ENCODE measurements around the gene UNC5A. TPM values are rescaled to one million over a fixed set of nuclear protein-coding genes. Genes with fewer than 3 reads are reported as not detected.

The UNC5A gene
- total RNA-seq, 1 experiment from 2014 or later, result 10.1 TPM

DNA sequence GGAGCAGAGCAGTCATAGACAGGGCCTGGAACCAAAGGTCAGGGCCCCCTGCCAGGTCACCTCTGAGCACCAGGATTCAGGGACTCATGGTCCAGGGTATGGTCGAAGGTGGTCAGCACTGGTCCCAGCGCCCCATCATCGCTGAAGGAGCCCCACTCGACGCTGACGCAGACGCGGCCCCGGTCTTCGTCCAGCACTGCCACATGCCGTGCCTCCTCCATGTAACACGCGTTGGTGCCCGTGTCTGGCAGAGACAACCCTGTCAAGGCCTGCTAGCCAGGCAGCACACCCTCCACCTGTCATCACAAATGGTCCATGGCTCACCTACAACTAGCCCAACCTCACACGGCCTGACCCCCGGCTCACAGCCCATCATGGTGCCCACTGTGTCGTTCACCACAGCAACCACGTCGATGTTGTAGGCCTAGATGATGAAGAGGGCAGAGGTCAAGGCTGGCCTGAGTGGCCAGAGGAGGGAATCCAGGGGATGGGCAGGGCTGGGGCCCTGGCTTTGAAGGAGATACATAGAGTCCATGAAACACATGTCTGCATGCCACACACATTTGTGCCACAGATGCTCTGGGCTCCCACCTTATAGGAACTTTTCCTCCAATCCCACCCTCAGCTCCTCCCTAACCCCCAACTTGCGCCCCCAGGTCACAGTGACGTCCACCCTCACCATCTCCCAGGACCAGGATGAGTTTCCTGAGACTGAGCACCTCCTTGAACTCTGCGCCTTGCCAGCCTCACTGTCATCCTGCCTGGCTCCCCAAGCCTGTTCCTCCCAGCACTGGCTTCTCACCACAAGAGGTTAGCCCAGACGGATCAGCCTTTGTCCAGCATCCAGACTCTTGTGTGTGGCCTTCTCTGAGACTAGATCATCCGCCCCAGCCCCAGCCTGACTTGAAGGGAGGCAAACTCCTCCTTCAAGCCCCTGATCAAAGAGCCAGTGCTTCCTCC lies 79.2 kb downstream of the UNC5A start:
- intact Hi-C loops (cut with micrococcal nuclease), result no loop called here
- ChIA-PET RAD21 (ENCODE audit: low non-redundant PET in 1 of 2, low total read pairs in 2 of 2, uncharacterized antibody in 2 of 2, unreplicated experiment in 2 of 2) (no interaction called here), POLR2A (no interaction called here), CTCF (no interaction called here)
- H3K36me3 ChIP-seq (ENCODE audit: control insufficient read depth in 1 of 2, insufficient read depth in 2 of 2, low read length in 2 of 2), result no peaks in the 10 kb centered on the region
- ATAC-seq (no peak), DNase-seq (ENCODE audit: low read depth, low spot score) (no peak)
- no peak overlapping the region for H2AFZ ChIP-seq (ENCODE audit: low read depth, low read length, poor library complexity, severe bottlenecking)
- no peak overlapping the region for H3K4me3 ChIP-seq (replicated peaks in 1 of 2; ENCODE audit: low read depth in 1 of 2, low read length in 2 of 2)
- H3K9me3 ChIP-seq (ENCODE audit: control insufficient read depth in 1 of 2, insufficient read depth in 1 of 2, low read depth in 1 of 2, low read length in 2 of 2), result no peaks in the 10 kb centered on the region
- no peaks in the 10 kb centered on the region for H3K79me2 ChIP-seq (ENCODE audit: insufficient read depth, low read length)
- H4K20me1 ChIP-seq (ENCODE audit: insufficient read depth), result no peaks in the 10 kb centered on the region
- no peak overlapping the region for H3K27ac ChIP-seq (ENCODE audit: low read depth, low read length)
- no peaks in the 10 kb centered on the region for H3K4me1 ChIP-seq (ENCODE audit: control insufficient read depth in 1 of 2, insufficient read depth in 2 of 2, low read length in 2 of 2)
- no peak overlapping the region for H3K9ac ChIP-seq (ENCODE audit: low read length)
- H3K27me3 ChIP-seq (ENCODE audit: insufficient read depth, low read length), result no peaks in the 10 kb centered on the region
- TF ChIP-seq SP1 (IDR thresholded peaks at IDR 0.05; ENCODE audit: low read depth) (no peak), SRF (IDR thresholded peaks at IDR 0.05; ENCODE audit: low read depth) (no peak), SIN3A (IDR thresholded peaks at IDR 0.05; ENCODE audit: low read depth) (no peak), ELF1 (IDR thresholded peaks at IDR 0.05; ENCODE audit: borderline replicate concordance, low read depth) (no peak), CEBPB (IDR thresholded peaks at IDR 0.05; ENCODE audit: low read depth) (no peak), EGR1 (IDR thresholded peaks at IDR 0.05; ENCODE audit: low read depth) (no peak), JUND (IDR thresholded peaks at IDR 0.05) (no peak)
- TF ChIP-seq, protein P1, sequence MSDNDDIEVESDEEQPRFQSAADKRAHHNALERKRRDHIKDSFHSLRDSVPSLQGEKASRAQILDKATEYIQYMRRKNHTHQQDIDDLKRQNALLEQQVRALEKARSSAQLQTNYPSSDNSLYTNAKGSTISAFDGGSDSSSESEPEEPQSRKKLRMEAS (IDR thresholded peaks at IDR 0.05), result no peak
- TF ChIP-seq, protein P2, sequence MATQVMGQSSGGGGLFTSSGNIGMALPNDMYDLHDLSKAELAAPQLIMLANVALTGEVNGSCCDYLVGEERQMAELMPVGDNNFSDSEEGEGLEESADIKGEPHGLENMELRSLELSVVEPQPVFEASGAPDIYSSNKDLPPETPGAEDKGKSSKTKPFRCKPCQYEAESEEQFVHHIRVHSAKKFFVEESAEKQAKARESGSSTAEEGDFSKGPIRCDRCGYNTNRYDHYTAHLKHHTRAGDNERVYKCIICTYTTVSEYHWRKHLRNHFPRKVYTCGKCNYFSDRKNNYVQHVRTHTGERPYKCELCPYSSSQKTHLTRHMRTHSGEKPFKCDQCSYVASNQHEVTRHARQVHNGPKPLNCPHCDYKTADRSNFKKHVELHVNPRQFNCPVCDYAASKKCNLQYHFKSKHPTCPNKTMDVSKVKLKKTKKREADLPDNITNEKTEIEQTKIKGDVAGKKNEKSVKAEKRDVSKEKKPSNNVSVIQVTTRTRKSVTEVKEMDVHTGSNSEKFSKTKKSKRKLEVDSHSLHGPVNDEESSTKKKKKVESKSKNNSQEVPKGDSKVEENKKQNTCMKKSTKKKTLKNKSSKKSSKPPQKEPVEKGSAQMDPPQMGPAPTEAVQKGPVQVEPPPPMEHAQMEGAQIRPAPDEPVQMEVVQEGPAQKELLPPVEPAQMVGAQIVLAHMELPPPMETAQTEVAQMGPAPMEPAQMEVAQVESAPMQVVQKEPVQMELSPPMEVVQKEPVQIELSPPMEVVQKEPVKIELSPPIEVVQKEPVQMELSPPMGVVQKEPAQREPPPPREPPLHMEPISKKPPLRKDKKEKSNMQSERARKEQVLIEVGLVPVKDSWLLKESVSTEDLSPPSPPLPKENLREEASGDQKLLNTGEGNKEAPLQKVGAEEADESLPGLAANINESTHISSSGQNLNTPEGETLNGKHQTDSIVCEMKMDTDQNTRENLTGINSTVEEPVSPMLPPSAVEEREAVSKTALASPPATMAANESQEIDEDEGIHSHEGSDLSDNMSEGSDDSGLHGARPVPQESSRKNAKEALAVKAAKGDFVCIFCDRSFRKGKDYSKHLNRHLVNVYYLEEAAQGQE (IDR thresholded peaks at IDR 0.05; ENCODE audit: low read depth), result no peak
- TF ChIP-seq, protein P3, sequence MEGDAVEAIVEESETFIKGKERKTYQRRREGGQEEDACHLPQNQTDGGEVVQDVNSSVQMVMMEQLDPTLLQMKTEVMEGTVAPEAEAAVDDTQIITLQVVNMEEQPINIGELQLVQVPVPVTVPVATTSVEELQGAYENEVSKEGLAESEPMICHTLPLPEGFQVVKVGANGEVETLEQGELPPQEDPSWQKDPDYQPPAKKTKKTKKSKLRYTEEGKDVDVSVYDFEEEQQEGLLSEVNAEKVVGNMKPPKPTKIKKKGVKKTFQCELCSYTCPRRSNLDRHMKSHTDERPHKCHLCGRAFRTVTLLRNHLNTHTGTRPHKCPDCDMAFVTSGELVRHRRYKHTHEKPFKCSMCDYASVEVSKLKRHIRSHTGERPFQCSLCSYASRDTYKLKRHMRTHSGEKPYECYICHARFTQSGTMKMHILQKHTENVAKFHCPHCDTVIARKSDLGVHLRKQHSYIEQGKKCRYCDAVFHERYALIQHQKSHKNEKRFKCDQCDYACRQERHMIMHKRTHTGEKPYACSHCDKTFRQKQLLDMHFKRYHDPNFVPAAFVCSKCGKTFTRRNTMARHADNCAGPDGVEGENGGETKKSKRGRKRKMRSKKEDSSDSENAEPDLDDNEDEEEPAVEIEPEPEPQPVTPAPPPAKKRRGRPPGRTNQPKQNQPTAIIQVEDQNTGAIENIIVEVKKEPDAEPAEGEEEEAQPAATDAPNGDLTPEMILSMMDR (IDR thresholded peaks at IDR 0.05 in 2 of 3, conservative IDR thresholded peaks at IDR 0.05 in 1 of 3; ENCODE audit: borderline replicate concordance in 1 of 3, insufficient read depth in 1 of 3, low read depth in 2 of 3, low read length in 2 of 3), result no peak
- no peak overlapping the region for H3K4me2 ChIP-seq (ENCODE audit: low read length)
- BruUV-seq (replicated peaks), result no TSS peak
- no peaks in the 10 kb centered on the region for H3K9me2 ChIP-seq (ENCODE audit: insufficient read depth)
